Neural crest cell (in vitro differentiated cells): ENCODE data around the gene LGI1. TPM values are rescaled to one million over a fixed set of nuclear protein-coding genes. Genes with fewer than 3 reads are reported as not detected.

Experiments used
- DNase-seq: peaks from one replicate; pipeline ENCODE4 v3.0.0; 2021; ENCODE audit warnings: low read depth, mixed read lengths, low spot score
- H3K27ac Mint-ChIP-seq: one replicate; pipeline ENCODE4 v1.8.0; 2021; ENCODE audit warnings: mild to moderate bottlenecking, mixed read lengths; ENCODE audit not compliant: unreplicated experiment
- H3K27me3 Mint-ChIP-seq: 2 replicates; pipeline ENCODE4 v1.8.0; 2021; ENCODE audit warnings: low read depth, mild to moderate bottlenecking, mixed read lengths
- H3K36me3 Mint-ChIP-seq: 2 replicates; pipeline ENCODE4 v1.8.0; 2021; ENCODE audit warnings: low read depth, mild to moderate bottlenecking, mixed read lengths
- H3K4me1 Mint-ChIP-seq: 2 replicates; pipeline ENCODE4 v1.8.0; 2021; ENCODE audit warnings: mixed read lengths
- H3K4me3 Mint-ChIP-seq: one replicate; pipeline ENCODE4 v1.8.0; 2021; ENCODE audit warnings: mild to moderate bottlenecking, mixed read lengths
- H3K9me3 Mint-ChIP-seq: 2 replicates; pipeline ENCODE4 v1.8.0; 2021; ENCODE audit warnings: mixed read lengths
- total RNA-seq: library from RNA; stranded (reverse); gene quantifications from 2 replicates; pipeline ENCODE4 v1.2.1, GENCODE V29; 2021
- TF ChIP-seq, protein P1 (sequence below): fragments of 200-600 bp; sonication (generic); conservative IDR thresholded peaks from 2 replicates; pipeline ENCODE4 v1.5.0; 2021; ENCODE audit warnings: antibody characterized with exemption, mild to moderate bottlenecking

LGI1 gene
- total RNA-seq, 1 donor from 2014 or later, result 22.6 TPM

DNA sequence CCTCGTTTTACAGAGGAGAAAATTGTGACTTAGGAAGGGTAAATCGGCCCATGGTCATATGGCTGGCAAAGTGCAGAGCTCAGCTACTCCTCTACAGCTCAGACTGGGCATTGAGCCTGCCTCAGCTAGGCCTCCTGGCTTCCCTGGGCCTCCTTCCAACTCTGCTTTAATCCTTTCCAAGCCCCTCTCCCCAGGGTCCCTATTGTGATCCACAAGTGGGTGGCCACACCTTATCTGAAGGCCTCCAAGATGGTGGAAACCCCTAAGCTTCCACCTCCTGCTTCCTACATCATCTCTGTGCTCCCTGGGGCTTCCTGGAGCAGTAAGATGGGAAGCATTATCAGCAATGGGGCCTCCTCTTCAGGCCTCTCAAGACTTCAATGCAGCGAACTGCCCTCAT lies 3.0 kb upstream of the LGI1 start:
- Mint-ChIP-seq H3K36me3 (no peaks in the 10 kb centered on the region), H3K9me3 (no peaks in the 10 kb centered on the region), H3K4me3 (no peak overlapping the region), H3K4me1 (peaks cover 67% of the 10 kb centered on the region), H3K27ac (no peak overlapping the region), H3K27me3 (peaks cover 18% of the 10 kb centered on the region)
- TF ChIP-seq, protein P1, sequence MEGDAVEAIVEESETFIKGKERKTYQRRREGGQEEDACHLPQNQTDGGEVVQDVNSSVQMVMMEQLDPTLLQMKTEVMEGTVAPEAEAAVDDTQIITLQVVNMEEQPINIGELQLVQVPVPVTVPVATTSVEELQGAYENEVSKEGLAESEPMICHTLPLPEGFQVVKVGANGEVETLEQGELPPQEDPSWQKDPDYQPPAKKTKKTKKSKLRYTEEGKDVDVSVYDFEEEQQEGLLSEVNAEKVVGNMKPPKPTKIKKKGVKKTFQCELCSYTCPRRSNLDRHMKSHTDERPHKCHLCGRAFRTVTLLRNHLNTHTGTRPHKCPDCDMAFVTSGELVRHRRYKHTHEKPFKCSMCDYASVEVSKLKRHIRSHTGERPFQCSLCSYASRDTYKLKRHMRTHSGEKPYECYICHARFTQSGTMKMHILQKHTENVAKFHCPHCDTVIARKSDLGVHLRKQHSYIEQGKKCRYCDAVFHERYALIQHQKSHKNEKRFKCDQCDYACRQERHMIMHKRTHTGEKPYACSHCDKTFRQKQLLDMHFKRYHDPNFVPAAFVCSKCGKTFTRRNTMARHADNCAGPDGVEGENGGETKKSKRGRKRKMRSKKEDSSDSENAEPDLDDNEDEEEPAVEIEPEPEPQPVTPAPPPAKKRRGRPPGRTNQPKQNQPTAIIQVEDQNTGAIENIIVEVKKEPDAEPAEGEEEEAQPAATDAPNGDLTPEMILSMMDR, result no peak
- DNase-seq, result no peak

- peak overlapping the region; percentile 38 for H3K27ac Mint-ChIP-seq
Measured at GRCh38 chr10:93755443-93756116, 2.2 kb upstream of the LGI1 start.

GRCh38 chr10:93756118-93756517 lies 1.6 kb upstream of the LGI1 start:
- Mint-ChIP-seq H3K9me3 (no peaks in the 10 kb centered on the region), H3K4me3 (peak overlapping the region; percentile 48), H3K4me1 (peaks cover 74% of the 10 kb centered on the region), H3K36me3 (no peaks in the 10 kb centered on the region), H3K27ac (peak overlapping the region; percentile 38), H3K27me3 (peaks cover 18% of the 10 kb centered on the region)
- TF ChIP-seq, protein P1, result no peak
- DNase-seq, result no peak

More at GRCh38 chr10:93755443-93756116, 2.2 kb upstream of the LGI1 start:
- peak overlapping the region; percentile 48 for H3K4me3 Mint-ChIP-seq
- no peak for DNase-seq
- H3K9me3 Mint-ChIP-seq, result no peaks in the 10 kb centered on the region
- H3K27me3 Mint-ChIP-seq, result peaks cover 18% of the 10 kb centered on the region
- peaks cover 70% of the 10 kb centered on the region for H3K4me1 Mint-ChIP-seq
- no peaks in the 10 kb centered on the region for H3K36me3 Mint-ChIP-seq
- TF ChIP-seq, protein P1, result no peak

DNA sequence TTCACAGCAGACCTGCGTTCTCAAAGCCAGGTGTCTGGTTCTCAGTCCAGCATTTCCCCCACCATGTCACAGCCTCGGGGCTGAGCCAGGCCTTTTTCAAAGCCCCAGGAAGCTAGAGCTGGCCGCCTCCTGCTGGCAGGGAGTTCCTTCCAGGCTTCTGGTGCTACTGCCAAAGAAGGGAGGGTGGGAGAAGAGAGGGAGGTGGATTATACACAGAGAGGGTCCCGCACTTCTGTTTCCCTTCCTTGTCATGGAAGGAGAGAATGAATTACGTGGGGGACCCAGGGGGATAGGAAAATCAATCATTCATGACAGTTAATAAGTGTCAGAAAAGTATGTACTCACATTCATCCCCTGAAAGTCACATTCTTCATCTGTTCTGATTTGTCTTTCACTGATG lies 600 bp upstream of the LGI1 start:
- TF ChIP-seq, protein P1, result peak; percentile 41
- H3K4me1 Mint-ChIP-seq, result peaks cover 79% of the 10 kb centered on the region
- H3K9me3 Mint-ChIP-seq, result no peaks in the 10 kb centered on the region
- H3K27me3 Mint-ChIP-seq, result peaks cover 18% of the 10 kb centered on the region
- H3K36me3 Mint-ChIP-seq, result no peaks in the 10 kb centered on the region
- H3K27ac Mint-ChIP-seq, result peak overlapping the region; percentile 93
- no peak for DNase-seq
- H3K4me3 Mint-ChIP-seq, result peak overlapping the region; percentile 93

DNA sequence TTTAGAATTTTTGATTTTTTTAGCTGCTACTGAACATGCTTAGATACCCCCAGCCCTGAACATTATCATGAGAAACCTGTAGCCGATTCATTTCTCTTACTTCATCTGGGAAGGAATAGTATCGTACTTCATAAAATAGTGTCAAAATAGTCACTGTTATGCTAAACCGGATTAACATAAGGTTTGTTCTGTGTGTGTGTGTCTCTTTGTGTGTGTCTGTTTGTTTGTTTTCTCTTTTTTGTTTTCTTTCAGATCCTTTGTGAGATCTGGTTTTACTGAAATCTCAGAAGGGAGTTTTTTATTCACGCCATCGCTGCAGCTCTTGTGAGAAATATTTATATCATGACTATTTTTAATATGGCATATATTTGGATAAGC lies 761 bp downstream of the LGI1 start:
- H3K4me1 Mint-ChIP-seq, result peaks cover 80% of the 10 kb centered on the region
- H3K27me3 Mint-ChIP-seq, result peaks cover 18% of the 10 kb centered on the region

More for the DNA sequence above, 761 bp downstream of the LGI1 start:
- no peaks in the 10 kb centered on the region for H3K36me3 Mint-ChIP-seq
- no peak for DNase-seq
- no peaks in the 10 kb centered on the region for H3K9me3 Mint-ChIP-seq
- peak overlapping the region; percentile 93 for H3K27ac Mint-ChIP-seq
- TF ChIP-seq, protein P1, result no peak
- peak overlapping the region; percentile 93 for H3K4me3 Mint-ChIP-seq
